Fibroblast of pulmonary artery (primary cell): ENCODE measurements around the gene KANSL3.
A peak's percentile ranks its signal among the peaks of the same experiment; 100 is the strongest.

Experiments used
- DNase-seq: peaks from one replicate; pipeline ENCODE4 v3.0.0-alpha.2; 2010; ENCODE audit warnings: low read depth
- H3K4me3 ChIP-seq: replicated peaks from 2 replicates; pipeline ENCODE4 v1.5.1; 2011; ENCODE audit warnings: low read depth, mild to moderate bottlenecking, control low read depth, low read length, moderate library complexity
- CTCF ChIP-seq: IDR thresholded peaks from 2 replicates; pipeline ENCODE4 v1.5.1; 2011; ENCODE audit warnings: mild to moderate bottlenecking, control low read depth, low read length, inconsistent platforms; ENCODE audit errors: missing control alignments

The KANSL3 gene

GRCh38 chr2:96594282-96594681 lies 43.8 kb downstream of the KANSL3 start:
- DNase-seq, result no peak
- H3K4me3 ChIP-seq, result no peak overlapping the region
- no peak for TF ChIP-seq CTCF

GRCh38 chr2:96591494-96591893 lies 46.6 kb downstream of the KANSL3 start:
- DNase-seq, result no peak
- no peak overlapping the region for H3K4me3 ChIP-seq
- TF ChIP-seq CTCF, result no peak

GRCh38 chr2:96591054-96591453 lies 47.1 kb downstream of the KANSL3 start:
- TF ChIP-seq CTCF, result no peak
- DNase-seq, result no peak
- no peak overlapping the region for H3K4me3 ChIP-seq

- H3K4me3 ChIP-seq, result no peak overlapping the region
- no peak for TF ChIP-seq CTCF
- DNase-seq, result no peak
These were observed 50.3 kb downstream of the KANSL3 start for GRCh38 chr2:96587843-96588242.

GRCh38 chr2:96584017-96584416 lies 54.1 kb downstream of the KANSL3 start:
- no peak overlapping the region for H3K4me3 ChIP-seq
- no peak for TF ChIP-seq CTCF
- peak; percentile 66 for DNase-seq

- H3K4me3 ChIP-seq, result no peak overlapping the region
- DNase-seq, result peak; percentile 56
- TF ChIP-seq CTCF, result peak; percentile 60
These were observed 57.3 kb downstream of the KANSL3 start for GRCh38 chr2:96580771-96581170.

GRCh38 chr2:96579422-96579821 lies 58.7 kb downstream of the KANSL3 start:
- no peak overlapping the region for H3K4me3 ChIP-seq
- TF ChIP-seq CTCF, result no peak
- no peak for DNase-seq
